ENCODE results near the gene ADGRG6.

DNA sequence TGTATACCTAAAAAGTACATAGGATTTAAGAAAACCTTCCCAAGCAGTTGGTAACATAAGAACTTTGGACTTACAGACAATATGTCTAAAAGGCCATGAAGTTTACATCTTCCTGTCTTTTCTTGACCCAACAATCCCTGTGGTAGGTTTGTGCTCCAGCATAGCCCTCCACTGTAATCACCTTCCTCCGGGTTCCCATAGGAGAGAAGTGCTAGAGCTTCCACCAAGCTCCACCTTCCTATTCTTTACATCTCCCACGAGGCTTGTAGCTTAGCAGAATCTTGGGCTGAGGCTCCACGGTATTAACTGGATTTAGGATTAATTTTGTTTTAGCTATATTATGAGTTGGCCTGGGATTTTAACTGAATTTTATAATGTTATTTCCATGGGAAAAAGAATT is 23.3 kb downstream of the ADGRG6 start:
- TF ChIP-seq, protein P1, sequence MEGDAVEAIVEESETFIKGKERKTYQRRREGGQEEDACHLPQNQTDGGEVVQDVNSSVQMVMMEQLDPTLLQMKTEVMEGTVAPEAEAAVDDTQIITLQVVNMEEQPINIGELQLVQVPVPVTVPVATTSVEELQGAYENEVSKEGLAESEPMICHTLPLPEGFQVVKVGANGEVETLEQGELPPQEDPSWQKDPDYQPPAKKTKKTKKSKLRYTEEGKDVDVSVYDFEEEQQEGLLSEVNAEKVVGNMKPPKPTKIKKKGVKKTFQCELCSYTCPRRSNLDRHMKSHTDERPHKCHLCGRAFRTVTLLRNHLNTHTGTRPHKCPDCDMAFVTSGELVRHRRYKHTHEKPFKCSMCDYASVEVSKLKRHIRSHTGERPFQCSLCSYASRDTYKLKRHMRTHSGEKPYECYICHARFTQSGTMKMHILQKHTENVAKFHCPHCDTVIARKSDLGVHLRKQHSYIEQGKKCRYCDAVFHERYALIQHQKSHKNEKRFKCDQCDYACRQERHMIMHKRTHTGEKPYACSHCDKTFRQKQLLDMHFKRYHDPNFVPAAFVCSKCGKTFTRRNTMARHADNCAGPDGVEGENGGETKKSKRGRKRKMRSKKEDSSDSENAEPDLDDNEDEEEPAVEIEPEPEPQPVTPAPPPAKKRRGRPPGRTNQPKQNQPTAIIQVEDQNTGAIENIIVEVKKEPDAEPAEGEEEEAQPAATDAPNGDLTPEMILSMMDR (IDR thresholded peaks at IDR 0.05), result no peak
- TF ChIP-seq POLR2A (IDR thresholded peaks at IDR 0.05), result no peak

Measured in Peyer's patch (tissue), 4 donors.